ENCODE data around the gene TRMU.

DNA sequence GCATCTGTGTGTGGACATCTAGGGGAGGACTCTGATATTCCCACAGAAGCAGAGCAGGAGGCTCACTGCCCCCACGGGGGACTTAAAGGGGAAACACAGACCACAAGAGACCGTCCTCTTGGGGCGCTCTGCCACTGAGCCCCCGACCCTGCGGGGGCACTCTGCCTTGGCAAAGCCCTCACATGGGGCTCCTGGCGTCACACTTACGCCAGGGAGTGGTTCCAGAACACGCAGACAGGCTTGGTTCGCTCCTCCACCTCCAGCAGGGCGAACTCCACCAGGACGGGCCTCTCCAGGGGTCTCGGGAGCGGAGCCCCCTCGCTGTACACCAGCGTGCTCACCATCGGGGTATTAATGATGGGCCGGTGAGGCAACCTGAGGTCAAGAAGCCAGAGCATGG, 45.1 kb downstream of the TRMU start:
- TF ChIP-seq, protein P1, sequence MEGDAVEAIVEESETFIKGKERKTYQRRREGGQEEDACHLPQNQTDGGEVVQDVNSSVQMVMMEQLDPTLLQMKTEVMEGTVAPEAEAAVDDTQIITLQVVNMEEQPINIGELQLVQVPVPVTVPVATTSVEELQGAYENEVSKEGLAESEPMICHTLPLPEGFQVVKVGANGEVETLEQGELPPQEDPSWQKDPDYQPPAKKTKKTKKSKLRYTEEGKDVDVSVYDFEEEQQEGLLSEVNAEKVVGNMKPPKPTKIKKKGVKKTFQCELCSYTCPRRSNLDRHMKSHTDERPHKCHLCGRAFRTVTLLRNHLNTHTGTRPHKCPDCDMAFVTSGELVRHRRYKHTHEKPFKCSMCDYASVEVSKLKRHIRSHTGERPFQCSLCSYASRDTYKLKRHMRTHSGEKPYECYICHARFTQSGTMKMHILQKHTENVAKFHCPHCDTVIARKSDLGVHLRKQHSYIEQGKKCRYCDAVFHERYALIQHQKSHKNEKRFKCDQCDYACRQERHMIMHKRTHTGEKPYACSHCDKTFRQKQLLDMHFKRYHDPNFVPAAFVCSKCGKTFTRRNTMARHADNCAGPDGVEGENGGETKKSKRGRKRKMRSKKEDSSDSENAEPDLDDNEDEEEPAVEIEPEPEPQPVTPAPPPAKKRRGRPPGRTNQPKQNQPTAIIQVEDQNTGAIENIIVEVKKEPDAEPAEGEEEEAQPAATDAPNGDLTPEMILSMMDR (IDR thresholded peaks at IDR 0.05) = no peak
- TF ChIP-seq EZH2 (IDR thresholded peaks at IDR 0.05) (no peak), EZH2phosphoT487 (IDR thresholded peaks at IDR 0.05) (no peak)

All from neural progenitor cell (in vitro differentiated cells).